HepG2 (cell line): ENCODE data around the gene ITPK1. TPM values are rescaled to one million over a fixed set of nuclear protein-coding genes. Genes with fewer than 3 reads are reported as not detected.

Source experiments
- ATAC-seq: fragments of 200-7000 bp; cut with Tn5 transposase; 3 replicates; pipeline ENCODE4 v1.9.1; 2020; ENCODE audit warnings: mild to moderate bottlenecking, moderate library complexity
- BruUV-seq: library from RNA; stranded (reverse); fragments of 400-500 nt; replicated peaks from 2 replicates; lab custom pipeline; 2021; lab: Mats Ljungman, UMichigan
- CTCF ChIA-PET: fragments of 300-600 bp; formaldehyde crosslinking; extraction: SDS; loops from one replicate; lab custom pipeline; 2021; ENCODE audit warnings: low total read pairs, inconsistent platforms, low intra/inter-chr PET ratio; lab: Yijun Ruan, JAX
- POLR2A ChIA-PET: fragments of 350-600 bp; sonication (Branson Sonifier 250); formaldehyde crosslinking; loops from one replicate; lab custom pipeline; 2020; ENCODE audit warnings: antibody characterized with exemption, inconsistent platforms; lab: Yijun Ruan, JAX
- DNase-seq: peaks from one replicate; pipeline ENCODE4 v3.0.0-alpha.2; 2015; ENCODE audit warnings: low spot score
- FAIRE-seq: peaks from 3 replicates; lab custom pipeline; 2011; peaks lifted over from hg19 to GRCh38; lab: Jason Lieb, UNC
- H2AFZ ChIP-seq: one replicate; pipeline ENCODE4 v1.6.1; 2011; ENCODE audit warnings: low read length, inconsistent platforms
- H3K27ac ChIP-seq: fragments of 300-600 bp; 3 replicates; pipeline ENCODE4 v1.8.0; 2011; ENCODE audit warnings: mixed run types, mild to moderate bottlenecking, mixed read lengths, low read length, inconsistent platforms; ENCODE audit not compliant: insufficient read depth; ENCODE audit errors: extremely low read length
- H3K27me3 ChIP-seq, 2 experiments: fragments of 200-600 bp in 1 of 2; 2 replicates in 1 of 2; 3 replicates in 1 of 2; pipeline versions ENCODE4 v1.6.0 to v1.8.0; 2011; ENCODE audit warnings: low read length in 2 of 2, mild to moderate bottlenecking in 2 of 2, moderate library complexity in 2 of 2, inconsistent platforms in 1 of 2; ENCODE audit not compliant: insufficient read depth in 2 of 2, control insufficient read depth in 1 of 2
- H3K36me3 ChIP-seq, 2 experiments: fragments of 200-600 bp in 1 of 2; replicated peaks in 1 of 2; 2 replicates in 1 of 2; 3 replicates in 1 of 2; pipeline versions ENCODE4 v1.5.1 to v1.8.0; 2011; ENCODE audit warnings: low read length in 2 of 2, inconsistent platforms in 1 of 2; ENCODE audit not compliant: insufficient read depth in 2 of 2, control insufficient read depth in 1 of 2
- H3K4me1 ChIP-seq: 2 replicates; pipeline ENCODE4 v1.5.1; 2012; ENCODE audit warnings: low read length, inconsistent platforms; ENCODE audit not compliant: insufficient read depth
- H3K4me2 ChIP-seq: 2 replicates; pipeline ENCODE4 v1.6.0; 2011; ENCODE audit warnings: low read depth, low read length, inconsistent platforms
- H3K4me3 ChIP-seq, 3 experiments: fragments of 200-600 bp in 1 of 3; sonication (generic), shearing (Covaris generic) in 1 of 3; replicated peaks in 1 of 3; 2 replicates each; pipeline ENCODE4 v1.5.1; 2011 to 2016; ENCODE audit warnings: low read length in 3 of 3, inconsistent platforms in 2 of 3, low read depth in 2 of 3, mild to moderate bottlenecking in 2 of 3, control low read depth in 1 of 3, mixed read lengths in 1 of 3; ENCODE audit not compliant: insufficient read depth in 1 of 3
- H3K79me2 ChIP-seq: one replicate; pipeline ENCODE4 v1.6.1; 2011; ENCODE audit warnings: low read length, inconsistent platforms; ENCODE audit not compliant: insufficient read depth
- H3K9ac ChIP-seq: 2 replicates; pipeline ENCODE4 v1.6.0; 2011; ENCODE audit warnings: mild to moderate bottlenecking, low read depth, low read length, inconsistent platforms; ENCODE audit not compliant: insufficient read depth
- H3K9me3 ChIP-seq: 2 replicates; pipeline ENCODE4 v1.5.1; 2012; ENCODE audit warnings: mild to moderate bottlenecking, low read length
- H4K20me1 ChIP-seq: 2 replicates; pipeline ENCODE4 v1.6.0; 2011; ENCODE audit warnings: inconsistent platforms, mild to moderate bottlenecking, low read length, moderate library complexity; ENCODE audit not compliant: insufficient read depth
- CREM ChIP-seq, 2 experiments: sonication (generic) in 1 of 2; formaldehyde crosslinking in 1 of 2; IDR thresholded peaks; 2 replicates each; pipeline versions ENCODE4 v1.4.0 to v1.6.1; 2016 to 2020; ENCODE audit warnings: antibody characterized with exemption in 1 of 2, mild to moderate bottlenecking in 1 of 2, missing genetic modification reagents in 1 of 2
- MBD4 ChIP-seq: IDR thresholded peaks from 2 replicates; pipeline ENCODE4 v1.6.1; 2012; ENCODE audit warnings: low read length, inconsistent platforms, borderline replicate concordance
- ZNF431 ChIP-seq: sonication (generic); formaldehyde crosslinking; IDR thresholded peaks from 2 replicates; pipeline ENCODE4 v1.9.0; 2022; ENCODE audit warnings: missing genetic modification reagents, low read depth, mild to moderate bottlenecking, borderline replicate concordance
- WGBS: methylation state at CpG from one replicate; pipeline ENCODE4 v1.1.6; 2017; ENCODE audit warnings: low lambda C conversion rate; 5-methylcytosine and 5-hydroxymethylcytosine counted together
- in situ Hi-C: cut with HindIII; loops from 2 replicates; pipeline ENCODE4 v1.10.0; 2017; ENCODE audit warnings: low pct_unique_long_range_greater_than_20kb; ENCODE audit not compliant: extremely low pct_ligation_motif_present
- intact Hi-C: fragments of 100-400 bp; cut with micrococcal nuclease; formaldehyde crosslinking; loops from one replicate; pipeline ENCODE4 v1.10.0; 2022; ENCODE audit not compliant: unreplicated experiment
- polyA plus RNA-seq, 8 experiments: library from polyadenylated mRNA; depleted of rRNA in 3 of 8; stranded (reverse) in 7 of 8; unstranded in 1 of 8; fragments of >200 nt; fragmentation: Illumina TruSeq in 4 of 8; extraction: Trizol in 4 of 8; gene quantifications; 2 replicates each; pipeline versions ENCODE4 v1.2.1 to v1.2.3, GENCODE V29; 2011 to 2016; ENCODE audit warnings: low read depth in 4 of 8, missing spikeins in 1 of 8, mixed read lengths in 1 of 8; ENCODE audit not compliant: insufficient read depth in 1 of 8
- total RNA-seq, 5 experiments: library from RNA; depleted of rRNA; stranded (reverse); fragments of >200 nt; fragmentation: Illumina TruSeq; extraction: Trizol; gene quantifications; 2 replicates each; pipeline ENCODE4 v1.2.3, GENCODE V29; 2016; ENCODE audit warnings: low read depth in 1 of 5
- TF ChIP-seq, protein P1 (sequence below): sonication (generic); formaldehyde crosslinking; IDR thresholded peaks from 2 replicates; pipeline ENCODE4 v1.4.0; 2020; ENCODE audit warnings: missing genetic modification reagents
- TF ChIP-seq, protein P2 (sequence below): sonication (generic); formaldehyde crosslinking; IDR thresholded peaks from 2 replicates; pipeline ENCODE4 v1.5.1; 2020; ENCODE audit warnings: mild to moderate bottlenecking, missing genetic modification reagents, borderline replicate concordance
- TF ChIP-seq, protein P3 (sequence below): sonication (generic); formaldehyde crosslinking; IDR thresholded peaks from 2 replicates; pipeline ENCODE4 v1.5.1; 2020; ENCODE audit warnings: missing genetic modification reagents, mild to moderate bottlenecking, borderline replicate concordance

Gene ITPK1
- total and polyA plus RNA-seq, 2 of the 13 experiments (the other 11 are each of a cell fraction or from before 2014, with no cell fraction given): 20.5 to 47.5 TPM

DNA sequence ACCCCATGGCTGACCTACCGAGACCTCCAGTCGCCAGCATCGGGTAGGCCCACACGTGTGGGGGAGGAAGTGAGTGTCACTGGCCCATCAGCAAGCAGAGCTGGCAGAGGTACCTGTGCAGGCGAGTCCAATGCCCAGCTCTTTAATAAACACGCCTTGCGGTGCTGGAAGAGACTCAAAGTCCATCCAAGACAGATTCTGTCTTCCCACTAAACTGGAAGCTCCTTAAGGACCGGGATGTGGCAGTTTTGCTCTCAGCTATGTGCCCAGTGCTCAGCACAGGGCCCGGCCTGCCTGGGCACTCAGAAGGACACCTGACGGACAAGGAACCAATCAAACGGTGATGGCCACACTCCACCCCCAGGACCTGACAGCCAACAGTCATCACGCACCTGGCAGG lies 65.0 kb downstream of the ITPK1 start:
- H3K36me3 ChIP-seq: no peaks in the 10 kb centered on the region
- H3K9ac ChIP-seq: no peak overlapping the region
- H3K9me3 ChIP-seq: no peaks in the 10 kb centered on the region
- peaks cover 48% of the 10 kb centered on the region for H3K4me1 ChIP-seq
- TF ChIP-seq, protein P1, sequence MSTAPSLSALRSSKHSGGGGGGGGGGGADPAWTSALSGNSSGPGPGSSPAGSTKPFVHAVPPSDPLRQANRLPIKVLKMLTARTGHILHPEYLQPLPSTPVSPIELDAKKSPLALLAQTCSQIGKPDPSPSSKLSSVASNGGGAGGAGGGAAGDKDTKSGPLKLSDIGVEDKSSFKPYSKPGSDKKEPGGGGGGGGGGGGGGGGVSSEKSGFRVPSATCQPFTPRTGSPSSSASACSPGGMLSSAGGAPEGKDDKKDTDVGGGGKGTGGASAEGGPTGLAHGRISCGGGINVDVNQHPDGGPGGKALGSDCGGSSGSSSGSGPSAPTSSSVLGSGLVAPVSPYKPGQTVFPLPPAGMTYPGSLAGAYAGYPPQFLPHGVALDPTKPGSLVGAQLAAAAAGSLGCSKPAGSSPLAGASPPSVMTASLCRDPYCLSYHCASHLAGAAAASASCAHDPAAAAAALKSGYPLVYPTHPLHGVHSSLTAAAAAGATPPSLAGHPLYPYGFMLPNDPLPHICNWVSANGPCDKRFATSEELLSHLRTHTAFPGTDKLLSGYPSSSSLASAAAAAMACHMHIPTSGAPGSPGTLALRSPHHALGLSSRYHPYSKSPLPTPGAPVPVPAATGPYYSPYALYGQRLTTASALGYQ (CRISPR knock-in tag): no peak
- TF ChIP-seq MBD4: no peak
- TF ChIP-seq, protein P2, sequence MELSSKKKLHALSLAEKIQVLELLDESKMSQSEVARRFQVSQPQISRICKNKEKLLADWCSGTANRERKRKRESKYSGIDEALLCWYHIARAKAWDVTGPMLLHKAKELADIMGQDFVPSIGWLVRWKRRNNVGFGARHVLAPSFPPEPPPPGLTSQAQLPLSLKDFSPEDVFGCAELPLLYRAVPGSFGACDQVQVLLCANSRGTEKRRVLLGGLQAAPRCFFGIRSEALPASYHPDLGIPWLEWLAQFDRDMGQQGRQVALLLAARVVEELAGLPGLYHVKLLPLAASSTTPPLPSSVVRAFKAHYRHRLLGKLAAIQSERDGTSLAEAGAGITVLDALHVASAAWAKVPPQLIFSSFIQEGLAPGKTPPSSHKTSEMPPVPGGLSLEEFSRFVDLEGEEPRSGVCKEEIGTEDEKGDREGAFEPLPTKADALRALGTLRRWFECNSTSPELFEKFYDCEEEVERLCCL (CRISPR knock-in tag): no peak
- TF ChIP-seq CREM (IDR thresholded peaks at IDR 0.05): no peak
- no peak for TF ChIP-seq CREM (CRISPR knock-in tag; IDR thresholded peaks at IDR 0.05)
- TF ChIP-seq ZNF431 (CRISPR knock-in tag): no peak
- TF ChIP-seq, protein P3, sequence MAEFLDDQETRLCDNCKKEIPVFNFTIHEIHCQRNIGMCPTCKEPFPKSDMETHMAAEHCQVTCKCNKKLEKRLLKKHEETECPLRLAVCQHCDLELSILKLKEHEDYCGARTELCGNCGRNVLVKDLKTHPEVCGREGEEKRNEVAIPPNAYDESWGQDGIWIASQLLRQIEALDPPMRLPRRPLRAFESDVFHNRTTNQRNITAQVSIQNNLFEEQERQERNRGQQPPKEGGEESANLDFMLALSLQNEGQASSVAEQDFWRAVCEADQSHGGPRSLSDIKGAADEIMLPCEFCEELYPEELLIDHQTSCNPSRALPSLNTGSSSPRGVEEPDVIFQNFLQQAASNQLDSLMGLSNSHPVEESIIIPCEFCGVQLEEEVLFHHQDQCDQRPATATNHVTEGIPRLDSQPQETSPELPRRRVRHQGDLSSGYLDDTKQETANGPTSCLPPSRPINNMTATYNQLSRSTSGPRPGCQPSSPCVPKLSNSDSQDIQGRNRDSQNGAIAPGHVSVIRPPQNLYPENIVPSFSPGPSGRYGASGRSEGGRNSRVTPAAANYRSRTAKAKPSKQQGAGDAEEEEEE (CRISPR knock-in tag): no peak
- TF ChIP-seq, all 625 proteins: peak for 0
- Histone ChIP-seq H3K27ac (no peak overlapping the region), H3K27me3 (no peaks in the 10 kb centered on the region), H3K79me2 (no peaks in the 10 kb centered on the region), H4K20me1 (no peaks in the 10 kb centered on the region), H2AFZ (no peak overlapping the region), H3K4me3 (no peak overlapping the region), H3K4me2 (no peak overlapping the region)
- 95% methylated on average over 9 of the region's 12 CpGs for WGBS
- in situ Hi-C loops (no loop called here), intact Hi-C loops (no loop called here)
- DNase-seq (no peak), ATAC-seq (no peak), FAIRE-seq (no peak)
- CTCF ChIA-PET: no interaction called here
- BruUV-seq: no TSS peak
- POLR2A ChIA-PET: no interaction called here
